Vagina (tissue), 2 donors: ENCODE measurements around the gene SURF1.

Experiments
- CTCF ChIP-seq, 3 experiments: fragments of 450-650 bp in 2 of 3; fragments of 200-600 bp in 1 of 3; sonication (generic) in 1 of 3; IDR thresholded peaks; one replicate each; pipeline ENCODE4 v1.5.1; 2017 to 2019; ENCODE audit warnings: antibody characterized with exemption in 3 of 3, mild to moderate bottlenecking in 2 of 3, moderate library complexity in 2 of 3
- POLR2A ChIP-seq, 2 donors: fragments of 450-650 bp; IDR thresholded peaks; one replicate each; pipeline ENCODE4 v1.6.1; 2017; ENCODE audit warnings: antibody characterized with exemption in 2 of 2, mild to moderate bottlenecking in 2 of 2, moderate library complexity in 2 of 2
- POLR2AphosphoS5 ChIP-seq, 2 donors: sonication (generic); formaldehyde crosslinking; IDR thresholded peaks; one replicate each; pipeline ENCODE4 v1.9.0; 2017; ENCODE audit warnings: antibody characterized with exemption in 2 of 2, mild to moderate bottlenecking in 2 of 2, low read depth in 1 of 2; ENCODE audit not compliant: insufficient read depth in 1 of 2

DNA sequence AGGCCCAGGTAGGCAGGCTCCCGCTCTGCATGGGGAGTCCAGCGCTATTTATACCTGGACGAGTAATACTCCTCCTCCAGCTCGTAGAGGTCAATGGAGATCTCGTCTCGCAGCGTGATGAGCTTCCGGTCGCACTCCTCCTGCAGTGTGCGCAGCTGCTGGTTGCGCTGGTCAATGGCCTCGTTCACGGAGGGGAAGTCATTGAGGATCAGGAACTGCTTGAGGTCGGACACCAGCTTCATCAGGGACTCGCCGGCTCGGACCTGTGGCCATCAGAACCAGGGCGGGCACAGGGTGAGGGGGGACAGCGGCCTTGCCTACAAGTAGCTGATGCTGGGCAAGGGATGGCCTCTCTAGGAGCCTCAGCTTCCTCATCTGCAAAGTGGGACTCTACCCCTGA lies 12.2 kb downstream of the SURF1 start:
- TF ChIP-seq POLR2A (IDR thresholded peaks at IDR 0.05), result no peak
- TF ChIP-seq CTCF (IDR thresholded peaks at IDR 0.05), result no peak
- TF ChIP-seq POLR2AphosphoS5 (IDR thresholded peaks at IDR 0.05; ENCODE audit: insufficient read depth in 1 of 2, low read depth in 1 of 2), result no peak
